Frontal cortex (tissue), 4 donors: ENCODE data around the gene C18orf32. TPM values are rescaled to one million over a fixed set of nuclear protein-coding genes. Genes with fewer than 3 reads are reported as not detected.

Experiments
- DNase-seq, 2 donors: peaks; one replicate each; pipeline ENCODE4 v3.0.0; 2012; ENCODE audit warnings: low spot score in 2 of 2
- FAIRE-seq: peaks from 2 replicates; lab custom pipeline; 2012; peaks lifted over from hg19 to GRCh38; lab: Jason Lieb, UNC
- small RNA-seq: library from RNA; depleted of rRNA; stranded (forward); fragments of <200 nt; gene quantifications from one replicate; pipeline ENCODE3, GENCODE V24; 2014
- total RNA-seq: library from RNA; depleted of rRNA; stranded (reverse); fragments of >200 nt; gene quantifications from one replicate; pipeline ENCODE4 v1.2.3, GENCODE V29; 2014
- donor health status: control.
- donor health status: control.
- donor health status: control.

The C18orf32 gene
- total RNA-seq, 1 donor from 2014 or later: 65.2 TPM

- FAIRE-seq (no peak), DNase-seq (no peak)
These were observed 54.4 kb downstream of the C18orf32 start for GRCh38 chr18:49432602-49433001.

DNA sequence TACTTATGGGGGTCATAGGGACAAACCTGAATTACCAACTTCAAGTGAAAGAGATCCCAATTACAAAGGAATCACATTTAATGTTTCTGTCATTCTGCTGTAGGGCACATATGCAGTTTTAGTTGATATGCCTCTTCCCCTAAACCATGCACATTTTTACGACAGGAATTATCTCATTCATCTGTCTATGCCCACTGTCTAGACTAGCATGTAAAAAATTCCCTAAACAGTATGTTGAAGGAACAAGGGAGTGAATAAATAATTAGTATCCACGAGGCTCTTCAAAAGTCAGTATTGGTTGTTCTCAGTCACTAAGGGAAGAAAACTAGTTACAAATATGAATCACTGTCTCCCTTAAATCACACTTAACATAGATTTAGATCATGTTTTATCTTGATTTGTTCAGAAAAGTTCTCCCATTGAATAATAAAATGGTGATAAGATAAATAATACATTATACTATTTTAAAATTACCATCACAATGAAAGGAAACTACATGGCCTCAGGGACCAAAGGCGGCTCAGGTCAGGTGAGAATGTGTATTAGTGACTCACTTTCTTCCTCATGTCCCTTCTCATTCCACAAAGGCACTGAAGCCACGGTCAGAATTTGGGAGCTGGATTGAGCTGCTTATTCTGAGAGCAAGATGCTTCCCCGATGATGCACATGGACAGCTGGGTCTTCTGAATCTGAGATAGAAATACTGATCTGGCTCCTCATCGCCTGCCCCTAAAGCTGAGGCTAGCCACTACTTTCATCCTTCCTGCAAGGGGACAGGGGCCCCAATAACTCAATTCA is 55.7 kb downstream of the C18orf32 start:
- DNase-seq (no peak), FAIRE-seq (no peak)

Small RNAs within 50 kb of the gene (small RNA-seq; reads per million reads assigned to genes)
- gene SNORD58A: not detected
- gene SNORD58C: not detected

Other genes with a start within 250 kb of the C18orf32 start
- 141 TPM for gene DYM, start 26.6 kb downstream of the C18orf32 start, total RNA-seq
- gene RPL17, start 5.2 kb upstream of the C18orf32 start, total RNA-seq: 1,401 TPM
- gene LIPG, start 74.8 kb upstream of the C18orf32 start, total RNA-seq: 10.2 TPM